Raji (cell line): ENCODE measurements around the gene JAKMIP3.

ENCODE experiments used
- POLR2A ChIP-seq: IDR thresholded peaks from 2 replicates; pipeline ENCODE4 v1.6.1; 2011; ENCODE audit warnings: low read depth, low read length, control low read depth; ENCODE audit not compliant: insufficient read depth

JAKMIP3 gene

DNA sequence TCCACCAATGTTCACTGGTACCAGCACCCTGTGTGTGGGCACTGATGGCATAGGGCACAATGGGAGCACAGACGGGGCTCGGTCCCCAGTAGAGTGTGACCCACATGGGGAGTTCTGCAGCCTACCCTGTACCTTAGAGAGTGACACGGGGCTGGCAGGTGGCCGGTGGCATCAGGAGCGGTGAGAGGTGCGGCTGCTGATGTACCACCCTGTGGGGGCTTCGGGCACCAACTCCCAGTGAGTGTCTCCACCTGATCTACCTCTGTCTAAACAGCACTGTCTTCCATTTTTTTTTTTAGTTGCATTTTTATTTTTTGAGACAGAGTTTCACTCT is 4.1 kb downstream of the JAKMIP3 start:
- TF ChIP-seq POLR2A, result no peak

DNA sequence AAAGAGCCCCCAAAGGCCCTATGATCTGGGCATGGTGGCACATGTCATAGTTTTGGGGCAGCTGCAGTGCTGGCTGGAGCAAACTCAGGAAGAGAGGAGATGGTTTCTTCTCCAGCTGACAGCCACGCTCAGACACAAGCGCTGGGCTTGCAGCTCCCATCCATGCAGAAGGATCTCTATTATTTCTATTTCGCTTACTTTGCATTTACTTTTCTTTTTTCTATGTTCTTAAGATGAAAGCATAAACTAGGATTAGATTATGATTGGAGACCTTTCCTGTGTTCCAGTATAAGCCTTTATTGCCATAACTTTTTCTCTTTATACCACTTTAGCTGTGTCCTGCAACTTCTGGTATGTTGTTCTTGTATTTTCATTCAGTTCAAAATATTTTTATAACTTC is 5.0 kb downstream of the JAKMIP3 start:
- no peak for TF ChIP-seq POLR2A

DNA sequence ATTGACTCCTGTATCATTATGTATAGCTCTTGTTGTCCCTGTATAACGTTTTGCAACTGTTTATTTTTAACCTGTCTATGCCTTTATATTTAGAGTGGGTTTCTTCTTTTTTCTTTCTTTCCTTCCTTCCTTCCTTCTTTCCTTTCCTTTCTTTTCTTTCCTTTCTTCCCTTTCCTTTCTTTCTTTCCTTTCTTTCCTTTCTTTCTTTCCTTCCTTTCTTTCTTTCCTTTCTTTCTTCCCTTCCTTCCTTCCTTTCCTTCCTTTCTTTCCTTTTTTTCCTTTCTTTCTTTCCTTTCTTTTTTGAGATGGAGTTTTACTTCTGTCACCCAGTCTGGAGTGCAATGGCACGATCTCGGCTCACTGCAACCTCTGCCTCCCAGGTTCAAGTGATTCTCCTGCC is 5.9 kb downstream of the JAKMIP3 start:
- no peak for TF ChIP-seq POLR2A

DNA sequence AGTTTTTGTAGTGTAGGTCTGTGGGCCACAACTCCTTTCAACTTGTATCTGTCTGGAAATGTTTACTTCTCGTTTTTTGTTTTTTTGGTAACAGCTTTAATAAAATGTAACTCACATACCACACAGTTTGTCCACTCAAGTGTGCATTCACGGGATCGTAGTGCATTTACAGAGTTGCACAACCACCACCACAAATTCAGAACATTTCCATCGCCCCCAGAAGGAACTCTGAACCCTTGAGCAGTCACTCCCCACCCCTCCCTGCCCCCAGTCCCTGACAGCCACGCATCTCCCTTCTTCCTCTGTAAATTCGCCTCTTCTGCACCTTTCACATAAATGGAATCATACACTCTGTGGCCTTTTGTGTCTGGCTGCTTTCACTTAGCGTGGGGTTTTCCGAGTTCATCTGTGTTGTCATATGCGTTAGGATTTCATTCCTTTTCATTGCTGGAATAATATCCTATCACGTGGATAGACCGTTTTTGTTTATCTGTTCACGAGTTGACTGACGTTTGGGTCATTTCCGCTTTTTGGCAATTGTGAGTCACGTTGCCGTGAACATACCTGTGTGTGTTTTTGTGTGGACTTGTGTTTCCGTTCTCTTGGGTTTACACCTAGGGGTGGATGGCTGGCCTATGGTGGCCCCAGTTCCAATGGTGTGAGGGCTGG is 10.3 kb downstream of the JAKMIP3 start:
- TF ChIP-seq POLR2A, result no peak

DNA sequence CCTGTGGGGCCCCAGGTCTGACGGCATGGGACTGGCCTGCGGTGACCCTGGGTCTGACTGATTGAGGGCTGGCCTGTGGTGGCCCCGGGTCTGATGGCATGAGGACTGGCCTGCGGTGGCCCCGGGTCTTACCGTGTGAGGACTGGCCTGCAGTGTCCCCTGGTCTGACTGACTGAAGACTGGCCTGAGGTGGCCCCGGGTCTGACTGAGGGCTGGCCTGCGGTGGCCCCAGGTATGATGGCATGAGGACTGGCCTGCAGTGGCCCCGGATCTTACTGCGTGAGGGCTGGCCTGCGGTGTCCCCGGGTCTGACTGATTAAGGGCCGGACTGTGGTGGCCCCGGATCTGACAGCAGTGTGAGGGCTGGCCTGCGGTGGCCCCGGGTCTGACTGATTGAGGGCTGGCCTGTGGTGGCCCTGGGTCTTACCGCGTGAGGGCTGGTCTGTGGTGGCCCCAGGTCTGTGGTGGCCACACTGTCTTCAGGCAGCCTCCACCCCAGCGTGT is 10.9 kb downstream of the JAKMIP3 start:
- no peak for TF ChIP-seq POLR2A

DNA sequence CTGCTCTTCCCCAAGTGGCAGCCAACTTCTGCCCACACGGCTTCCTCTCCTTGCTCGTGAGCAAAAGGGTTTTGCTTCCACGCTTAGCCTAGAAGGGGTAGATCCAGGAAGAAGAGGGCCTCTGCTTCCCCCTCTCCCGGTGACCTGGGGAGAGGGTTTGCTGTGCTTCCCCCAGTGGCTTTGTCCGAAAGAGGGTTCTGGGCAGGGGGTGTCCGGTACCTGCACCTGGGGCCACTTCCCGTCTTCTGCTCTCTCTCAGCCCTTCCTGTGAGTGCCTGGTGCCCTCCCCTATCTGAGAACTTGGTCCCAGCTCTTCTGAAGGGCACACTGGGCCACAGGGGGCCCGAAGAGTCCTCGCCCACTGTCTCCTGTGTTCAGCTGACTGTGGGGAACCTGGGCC is 11.3 kb downstream of the JAKMIP3 start:
- no peak for TF ChIP-seq POLR2A

DNA sequence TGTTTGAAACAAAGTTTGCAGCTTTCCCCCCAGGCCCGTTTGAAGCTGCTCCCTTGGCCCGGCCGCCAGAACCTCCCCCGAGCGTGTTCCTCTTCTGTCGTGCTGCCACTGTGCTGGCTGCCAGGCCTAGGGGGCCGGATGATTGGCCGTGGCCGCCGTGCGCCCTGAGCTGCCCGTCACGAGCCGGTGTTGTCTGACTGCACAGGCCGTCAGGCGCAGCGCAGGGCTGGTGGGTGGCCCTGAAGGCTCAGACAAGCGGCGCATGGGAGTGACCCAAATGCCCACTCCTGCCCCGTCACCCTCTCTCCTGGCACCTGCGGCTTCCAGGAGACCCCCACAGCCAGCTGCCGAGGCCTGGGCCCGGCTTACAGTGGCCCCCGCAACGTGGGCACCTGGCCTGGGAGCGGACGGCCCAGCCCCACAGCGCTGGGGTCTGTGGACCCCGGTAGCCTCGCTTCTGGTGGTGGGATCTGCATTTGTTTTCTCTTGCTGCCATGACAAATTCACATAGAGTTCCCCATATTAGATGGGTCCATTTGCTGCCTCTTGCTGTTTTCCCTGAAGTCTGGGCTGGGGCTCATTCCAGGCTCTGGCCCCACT is 13.1 kb downstream of the JAKMIP3 start:
- no peak for TF ChIP-seq POLR2A

DNA sequence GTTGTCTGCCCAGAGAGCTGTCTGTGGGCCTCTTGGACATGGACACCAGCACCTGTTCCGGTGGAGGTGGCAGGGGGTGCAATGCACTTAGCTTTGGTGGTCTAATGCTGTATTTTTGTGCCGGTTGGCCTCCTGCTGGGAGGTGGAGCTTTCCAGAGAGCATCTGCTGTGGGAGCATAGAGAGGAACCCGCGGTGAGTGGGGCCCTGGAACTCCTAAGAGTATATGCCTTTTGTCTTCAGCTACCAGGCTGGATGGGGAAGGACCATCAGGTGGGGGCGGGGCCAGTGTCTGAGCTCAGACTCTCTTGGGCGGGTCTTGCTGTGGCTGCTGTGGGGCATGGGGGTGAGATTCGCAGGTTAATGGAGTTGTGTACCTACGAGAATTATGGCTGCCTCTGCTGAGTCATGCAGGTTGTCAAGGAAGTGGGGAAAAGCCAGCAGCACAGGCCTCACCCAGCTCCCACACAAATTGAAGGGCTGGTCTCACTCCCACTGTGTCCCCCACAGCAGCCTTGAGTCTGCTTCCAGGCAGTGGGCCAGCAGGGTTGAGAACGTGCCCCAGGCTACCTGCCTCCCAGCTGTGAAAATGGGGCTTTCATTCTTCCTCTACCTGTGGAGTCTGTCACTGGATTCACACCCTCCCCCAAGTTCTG is 29.0 kb downstream of the JAKMIP3 start:
- TF ChIP-seq POLR2A, result no peak

DNA sequence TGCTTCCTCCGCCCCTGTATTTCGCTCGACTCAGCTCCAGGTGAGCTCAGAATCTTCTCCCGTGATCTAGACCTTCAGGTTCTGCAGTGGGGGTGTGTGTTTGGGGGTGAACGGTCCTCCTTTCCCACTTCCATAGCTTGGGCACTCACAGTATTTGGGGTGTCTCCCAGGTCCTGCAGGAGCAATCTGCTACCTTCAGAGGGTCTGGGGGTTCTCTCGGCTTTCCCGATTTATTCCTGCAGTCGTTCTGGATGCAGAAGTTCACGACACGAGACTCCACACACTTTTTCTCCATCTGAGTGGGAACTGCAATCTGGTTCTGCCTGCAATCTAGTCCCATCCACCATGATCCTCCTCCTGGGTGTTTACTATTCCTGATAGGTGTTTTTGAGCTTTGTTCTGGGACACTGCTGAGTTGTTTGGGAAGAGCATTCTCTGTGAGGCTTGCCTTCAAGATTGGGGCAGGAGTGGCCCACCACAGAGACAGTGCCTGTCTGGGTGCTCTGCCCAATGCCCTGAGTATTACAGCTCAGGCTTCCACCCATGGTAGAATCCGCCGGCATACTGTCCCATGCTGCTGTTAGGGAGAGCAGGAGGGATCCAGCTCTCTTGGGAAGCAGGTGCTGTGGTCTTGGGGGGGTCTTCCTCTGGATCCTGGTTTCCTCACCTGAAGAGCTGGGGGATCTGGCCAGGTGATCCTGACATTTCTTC is 29.8 kb downstream of the JAKMIP3 start:
- no peak for TF ChIP-seq POLR2A

DNA sequence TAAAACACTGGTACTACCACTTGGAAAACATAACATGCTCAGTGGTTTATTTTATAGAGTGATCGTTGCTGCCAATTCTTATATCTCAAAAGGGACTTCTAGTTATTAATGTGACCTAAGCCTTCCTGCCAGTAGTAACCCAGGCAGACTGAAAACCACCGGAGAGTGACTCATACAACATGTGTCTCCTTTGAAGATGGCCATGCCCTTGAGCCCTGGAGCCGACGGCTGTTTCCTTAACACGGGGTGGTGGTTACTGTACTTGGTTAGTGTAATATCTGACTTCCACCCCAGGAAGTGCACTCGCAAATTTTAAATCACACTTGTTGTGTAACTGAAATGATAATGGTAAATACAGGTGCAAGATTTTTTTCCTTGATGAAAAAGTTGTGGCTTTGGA is 30.5 kb downstream of the JAKMIP3 start:
- no peak for TF ChIP-seq POLR2A

DNA sequence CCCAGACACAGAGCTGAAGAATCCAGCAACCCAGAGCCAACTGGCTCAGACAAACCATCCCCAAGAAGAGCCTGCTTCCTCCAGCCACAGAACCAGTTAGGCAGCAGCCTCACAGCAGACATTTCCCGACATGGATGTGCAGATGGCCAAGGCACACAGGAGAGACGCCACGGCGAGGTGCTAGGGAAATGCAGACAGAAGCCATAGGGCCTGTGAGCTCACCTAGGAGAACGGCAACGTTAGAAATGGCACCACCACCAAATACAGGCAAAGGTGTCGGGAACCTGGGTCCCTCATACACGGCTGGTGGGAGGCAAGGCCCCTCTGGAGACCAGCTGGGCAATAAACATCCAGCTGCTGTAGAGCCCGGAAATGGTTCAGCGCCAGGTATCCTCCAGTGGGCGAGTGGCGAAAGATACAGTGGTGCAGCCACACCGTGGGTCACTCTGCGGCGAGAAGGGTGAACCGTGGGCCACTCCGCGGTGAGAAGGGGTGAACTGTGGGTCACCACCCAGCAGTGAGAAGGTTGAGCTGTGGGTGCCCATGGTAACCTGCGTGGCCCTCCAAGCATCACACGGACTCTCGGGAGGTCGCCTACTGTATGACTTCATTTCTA is 31.2 kb downstream of the JAKMIP3 start:
- TF ChIP-seq POLR2A, result no peak

DNA sequence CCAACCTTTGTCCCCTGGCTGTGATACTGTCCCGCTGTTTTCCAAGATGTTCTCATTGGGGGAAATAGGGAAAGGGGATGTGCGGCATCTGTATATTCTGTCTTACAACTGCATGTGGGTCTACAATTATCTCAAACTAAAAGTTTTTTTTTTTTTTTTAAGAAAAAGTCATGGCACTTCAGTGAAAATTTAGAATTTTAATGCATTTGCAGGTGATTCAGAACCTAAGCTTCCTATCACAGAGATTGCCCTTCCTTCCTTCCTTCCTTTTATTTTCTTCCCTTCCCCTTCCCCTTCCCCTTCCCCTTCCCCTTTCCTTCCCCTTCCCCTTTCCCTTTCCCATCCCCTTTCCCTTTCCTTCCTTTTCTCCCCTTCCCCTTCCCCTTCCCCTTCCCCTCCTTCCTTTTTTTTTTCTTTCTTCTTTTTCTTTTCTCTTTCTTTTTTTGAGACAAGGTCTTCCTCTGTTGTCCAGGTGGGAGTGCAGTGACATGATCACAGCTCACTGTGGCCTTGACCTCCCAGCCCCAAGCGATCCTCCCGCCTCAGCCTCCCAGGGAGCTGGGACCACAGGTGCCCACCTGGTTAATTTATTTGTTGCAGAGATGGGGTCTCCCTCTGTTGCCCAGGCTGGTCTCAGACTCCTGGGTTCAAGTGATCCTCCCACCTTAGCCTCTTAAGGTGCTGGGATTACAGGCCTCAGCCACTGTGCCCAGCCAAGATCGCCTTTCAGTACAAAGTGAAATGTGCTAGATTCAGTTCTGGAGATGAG is 32.0 kb downstream of the JAKMIP3 start:
- no peak for TF ChIP-seq POLR2A

DNA sequence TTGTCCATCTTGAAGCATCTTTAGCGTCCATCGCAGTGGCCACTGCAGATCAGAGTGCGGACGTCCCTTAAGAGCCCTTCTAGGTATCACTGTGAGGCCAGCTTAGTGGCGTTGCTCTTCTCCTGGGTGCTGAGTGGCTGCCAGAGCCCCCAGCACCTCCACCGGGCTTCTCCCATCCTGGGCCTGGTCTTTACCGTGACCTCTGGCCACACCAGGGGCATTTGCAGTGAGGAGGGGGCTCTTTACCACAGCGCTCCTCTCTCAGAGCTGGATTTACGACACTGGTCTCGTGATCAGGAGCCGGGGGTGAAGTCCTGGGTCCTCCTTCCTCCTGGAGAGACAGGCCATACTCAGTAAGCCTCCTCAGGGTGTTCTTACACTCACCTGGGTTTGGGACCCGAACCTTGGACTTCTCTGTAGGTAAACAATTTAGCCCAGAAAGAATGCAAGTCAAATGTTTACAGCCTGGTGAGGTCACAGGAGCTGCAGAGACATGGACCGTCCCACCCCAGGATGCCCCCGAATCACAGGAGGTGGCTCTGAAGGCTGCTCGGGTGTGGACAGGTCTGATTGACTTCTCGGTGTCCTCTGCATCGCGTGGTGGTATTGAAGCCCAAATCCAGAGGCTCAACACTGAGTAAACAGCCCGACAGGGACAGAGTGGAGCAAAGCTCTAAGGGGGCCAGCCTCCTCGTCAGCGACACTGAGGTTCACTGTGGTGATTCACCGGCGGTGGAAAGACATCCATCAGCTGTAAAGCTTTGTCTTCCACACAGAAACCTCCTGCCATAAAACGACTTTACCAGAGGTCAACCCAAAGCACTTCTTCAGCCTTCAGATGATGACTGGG is 33.0 kb downstream of the JAKMIP3 start:
- no peak for TF ChIP-seq POLR2A
